Fibroblast of lung (primary cell): Measurements from ENCODE around the gene SAFB.

Experiments
- EZH2 ChIP-seq: IDR thresholded peaks from 2 replicates; pipeline ENCODE4 v1.5.1; 2012; ENCODE audit warnings: low read length, control low read depth, mild to moderate bottlenecking; ENCODE audit errors: missing control alignments
- TF ChIP-seq, protein P1 (sequence below), 2 donors: IDR thresholded peaks in 1 of 2; conservative IDR thresholded peaks in 1 of 2; 1 replicate in 1 of 2; 2 replicates in 1 of 2; pipeline ENCODE4 v1.5.1; 2011 to 2012; ENCODE audit warnings: low read length in 2 of 2, control low read depth in 1 of 2, inconsistent platforms in 1 of 2, low read depth in 1 of 2, mild to moderate bottlenecking in 1 of 2

DNA sequence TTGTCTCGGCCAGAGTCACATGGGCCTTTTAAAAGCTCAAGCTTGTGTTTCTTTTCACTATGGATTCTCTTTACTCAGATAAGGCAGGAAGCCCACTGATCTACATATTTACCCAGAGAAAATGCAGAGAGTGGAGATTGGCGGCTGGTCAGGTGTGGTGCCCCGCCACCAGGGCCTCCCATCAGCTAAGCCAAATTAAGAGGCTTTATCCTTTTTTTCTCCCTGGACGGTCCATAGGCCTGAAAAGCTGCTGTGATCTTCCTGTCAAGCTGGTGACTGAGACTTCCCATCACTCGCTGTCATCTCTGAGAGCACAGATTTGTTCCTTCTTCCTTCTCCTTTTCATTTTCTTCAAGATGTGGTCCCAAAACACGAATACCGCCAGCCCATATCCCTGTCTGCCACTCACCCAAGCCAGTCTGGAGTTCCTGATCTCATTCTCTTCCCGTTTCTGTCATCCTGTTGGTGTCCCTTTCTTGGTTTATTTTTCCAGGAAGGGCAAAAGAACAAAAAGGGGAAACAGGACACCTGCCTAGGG, 1.9 kb downstream of the SAFB start:
- TF ChIP-seq, protein P1, sequence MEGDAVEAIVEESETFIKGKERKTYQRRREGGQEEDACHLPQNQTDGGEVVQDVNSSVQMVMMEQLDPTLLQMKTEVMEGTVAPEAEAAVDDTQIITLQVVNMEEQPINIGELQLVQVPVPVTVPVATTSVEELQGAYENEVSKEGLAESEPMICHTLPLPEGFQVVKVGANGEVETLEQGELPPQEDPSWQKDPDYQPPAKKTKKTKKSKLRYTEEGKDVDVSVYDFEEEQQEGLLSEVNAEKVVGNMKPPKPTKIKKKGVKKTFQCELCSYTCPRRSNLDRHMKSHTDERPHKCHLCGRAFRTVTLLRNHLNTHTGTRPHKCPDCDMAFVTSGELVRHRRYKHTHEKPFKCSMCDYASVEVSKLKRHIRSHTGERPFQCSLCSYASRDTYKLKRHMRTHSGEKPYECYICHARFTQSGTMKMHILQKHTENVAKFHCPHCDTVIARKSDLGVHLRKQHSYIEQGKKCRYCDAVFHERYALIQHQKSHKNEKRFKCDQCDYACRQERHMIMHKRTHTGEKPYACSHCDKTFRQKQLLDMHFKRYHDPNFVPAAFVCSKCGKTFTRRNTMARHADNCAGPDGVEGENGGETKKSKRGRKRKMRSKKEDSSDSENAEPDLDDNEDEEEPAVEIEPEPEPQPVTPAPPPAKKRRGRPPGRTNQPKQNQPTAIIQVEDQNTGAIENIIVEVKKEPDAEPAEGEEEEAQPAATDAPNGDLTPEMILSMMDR (conservative IDR thresholded peaks at IDR 0.05 in 1 of 2, IDR thresholded peaks at IDR 0.05 in 1 of 2; ENCODE audit: low read depth in 1 of 2, low read length in 2 of 2), result no peak
- TF ChIP-seq EZH2, result no peak
